ENCODE results near the gene LAMTOR3. TPM values are rescaled to one million over a fixed set of nuclear protein-coding genes. Genes with fewer than 3 reads are reported as not detected.

The LAMTOR3 gene
- total and polyA plus RNA-seq, 2 experiments from 2014 or later: 40.8 to 64.5 TPM

DNA sequence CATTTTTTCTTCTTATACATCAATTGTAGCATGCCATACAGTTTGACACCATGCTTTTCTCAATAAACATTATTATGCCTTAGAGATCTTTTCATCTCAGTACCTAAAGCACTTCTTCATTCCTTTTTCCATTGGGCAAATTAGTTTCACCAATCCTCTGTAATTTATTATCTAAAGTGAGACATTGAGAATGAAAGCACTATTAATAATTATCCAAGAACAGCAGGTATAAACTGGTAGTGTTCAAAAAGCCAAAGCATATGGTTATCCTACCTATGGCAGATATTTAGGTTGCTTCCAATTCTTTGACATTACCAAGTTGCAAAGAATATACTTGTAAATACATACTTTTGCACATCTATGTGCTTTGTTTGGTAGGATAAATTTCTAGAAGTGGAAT, 15.6 kb downstream of the LAMTOR3 start (continued):
- TF ChIP-seq, protein P1, sequence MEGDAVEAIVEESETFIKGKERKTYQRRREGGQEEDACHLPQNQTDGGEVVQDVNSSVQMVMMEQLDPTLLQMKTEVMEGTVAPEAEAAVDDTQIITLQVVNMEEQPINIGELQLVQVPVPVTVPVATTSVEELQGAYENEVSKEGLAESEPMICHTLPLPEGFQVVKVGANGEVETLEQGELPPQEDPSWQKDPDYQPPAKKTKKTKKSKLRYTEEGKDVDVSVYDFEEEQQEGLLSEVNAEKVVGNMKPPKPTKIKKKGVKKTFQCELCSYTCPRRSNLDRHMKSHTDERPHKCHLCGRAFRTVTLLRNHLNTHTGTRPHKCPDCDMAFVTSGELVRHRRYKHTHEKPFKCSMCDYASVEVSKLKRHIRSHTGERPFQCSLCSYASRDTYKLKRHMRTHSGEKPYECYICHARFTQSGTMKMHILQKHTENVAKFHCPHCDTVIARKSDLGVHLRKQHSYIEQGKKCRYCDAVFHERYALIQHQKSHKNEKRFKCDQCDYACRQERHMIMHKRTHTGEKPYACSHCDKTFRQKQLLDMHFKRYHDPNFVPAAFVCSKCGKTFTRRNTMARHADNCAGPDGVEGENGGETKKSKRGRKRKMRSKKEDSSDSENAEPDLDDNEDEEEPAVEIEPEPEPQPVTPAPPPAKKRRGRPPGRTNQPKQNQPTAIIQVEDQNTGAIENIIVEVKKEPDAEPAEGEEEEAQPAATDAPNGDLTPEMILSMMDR (conservative IDR thresholded peaks at IDR 0.05; ENCODE audit: low read depth in 2 of 2): no peak
- TF ChIP-seq ZNF331 (CRISPR knock-in tag; IDR thresholded peaks at IDR 0.05; ENCODE audit: low read depth) (no peak), STAT1 (IDR thresholded peaks at IDR 0.05; ENCODE audit: unreplicated experiment) (no peak), JUNB (IDR thresholded peaks at IDR 0.05; ENCODE audit: unreplicated experiment) (no peak)
- TF ChIP-seq, protein P2, sequence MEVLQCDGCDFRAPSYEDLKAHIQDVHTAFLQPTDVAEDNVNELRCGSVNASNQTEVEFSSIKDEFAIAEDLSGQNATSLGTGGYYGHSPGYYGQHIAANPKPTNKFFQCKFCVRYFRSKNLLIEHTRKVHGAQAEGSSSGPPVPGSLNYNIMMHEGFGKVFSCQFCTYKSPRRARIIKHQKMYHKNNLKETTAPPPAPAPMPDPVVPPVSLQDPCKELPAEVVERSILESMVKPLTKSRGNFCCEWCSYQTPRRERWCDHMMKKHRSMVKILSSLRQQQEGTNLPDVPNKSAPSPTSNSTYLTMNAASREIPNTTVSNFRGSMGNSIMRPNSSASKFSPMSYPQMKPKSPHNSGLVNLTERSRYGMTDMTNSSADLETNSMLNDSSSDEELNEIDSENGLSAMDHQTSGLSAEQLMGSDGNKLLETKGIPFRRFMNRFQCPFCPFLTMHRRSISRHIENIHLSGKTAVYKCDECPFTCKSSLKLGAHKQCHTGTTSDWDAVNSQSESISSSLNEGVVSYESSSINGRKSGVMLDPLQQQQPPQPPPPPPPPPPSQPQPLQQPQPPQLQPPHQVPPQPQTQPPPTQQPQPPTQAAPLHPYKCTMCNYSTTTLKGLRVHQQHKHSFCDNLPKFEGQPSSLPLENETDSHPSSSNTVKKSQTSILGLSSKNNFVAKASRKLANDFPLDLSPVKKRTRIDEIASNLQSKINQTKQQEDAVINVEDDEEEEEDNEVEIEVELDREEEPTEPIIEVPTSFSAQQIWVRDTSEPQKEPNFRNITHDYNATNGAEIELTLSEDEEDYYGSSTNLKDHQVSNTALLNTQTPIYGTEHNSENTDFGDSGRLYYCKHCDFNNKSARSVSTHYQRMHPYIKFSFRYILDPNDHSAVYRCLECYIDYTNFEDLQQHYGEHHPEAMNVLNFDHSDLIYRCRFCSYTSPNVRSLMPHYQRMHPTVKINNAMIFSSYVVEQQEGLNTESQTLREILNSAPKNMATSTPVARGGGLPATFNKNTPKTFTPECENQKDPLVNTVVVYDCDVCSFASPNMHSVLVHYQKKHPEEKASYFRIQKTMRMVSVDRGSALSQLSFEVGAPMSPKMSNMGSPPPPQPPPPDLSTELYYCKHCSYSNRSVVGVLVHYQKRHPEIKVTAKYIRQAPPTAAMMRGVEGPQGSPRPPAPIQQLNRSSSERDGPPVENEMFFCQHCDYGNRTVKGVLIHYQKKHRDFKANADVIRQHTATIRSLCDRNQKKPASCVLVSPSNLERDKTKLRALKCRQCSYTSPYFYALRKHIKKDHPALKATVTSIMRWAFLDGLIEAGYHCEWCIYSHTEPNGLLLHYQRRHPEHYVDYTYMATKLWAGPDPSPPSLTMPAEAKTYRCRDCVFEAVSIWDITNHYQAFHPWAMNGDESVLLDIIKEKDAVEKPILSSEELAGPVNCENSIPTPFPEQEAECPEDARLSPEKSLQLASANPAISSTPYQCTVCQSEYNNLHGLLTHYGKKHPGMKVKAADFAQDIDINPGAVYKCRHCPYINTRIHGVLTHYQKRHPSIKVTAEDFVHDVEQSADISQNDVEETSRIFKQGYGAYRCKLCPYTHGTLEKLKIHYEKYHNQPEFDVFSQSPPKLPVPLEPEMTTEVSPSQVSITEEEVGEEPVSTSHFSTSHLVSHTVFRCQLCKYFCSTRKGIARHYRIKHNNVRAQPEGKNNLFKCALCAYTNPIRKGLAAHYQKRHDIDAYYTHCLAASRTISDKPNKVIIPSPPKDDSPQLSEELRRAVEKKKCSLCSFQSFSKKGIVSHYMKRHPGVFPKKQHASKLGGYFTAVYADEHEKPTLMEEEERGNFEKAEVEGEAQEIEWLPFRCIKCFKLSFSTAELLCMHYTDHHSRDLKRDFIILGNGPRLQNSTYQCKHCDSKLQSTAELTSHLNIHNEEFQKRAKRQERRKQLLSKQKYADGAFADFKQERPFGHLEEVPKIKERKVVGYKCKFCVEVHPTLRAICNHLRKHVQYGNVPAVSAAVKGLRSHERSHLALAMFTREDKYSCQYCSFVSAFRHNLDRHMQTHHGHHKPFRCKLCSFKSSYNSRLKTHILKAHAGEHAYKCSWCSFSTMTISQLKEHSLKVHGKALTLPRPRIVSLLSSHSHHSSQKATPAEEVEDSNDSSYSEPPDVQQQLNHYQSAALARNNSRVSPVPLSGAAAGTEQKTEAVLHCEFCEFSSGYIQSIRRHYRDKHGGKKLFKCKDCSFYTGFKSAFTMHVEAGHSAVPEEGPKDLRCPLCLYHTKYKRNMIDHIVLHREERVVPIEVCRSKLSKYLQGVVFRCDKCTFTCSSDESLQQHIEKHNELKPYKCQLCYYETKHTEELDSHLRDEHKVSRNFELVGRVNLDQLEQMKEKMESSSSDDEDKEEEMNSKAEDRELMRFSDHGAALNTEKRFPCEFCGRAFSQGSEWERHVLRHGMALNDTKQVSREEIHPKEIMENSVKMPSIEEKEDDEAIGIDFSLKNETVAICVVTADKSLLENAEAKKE (CRISPR knock-in tag; IDR thresholded peaks at IDR 0.05): no peak

DNA sequence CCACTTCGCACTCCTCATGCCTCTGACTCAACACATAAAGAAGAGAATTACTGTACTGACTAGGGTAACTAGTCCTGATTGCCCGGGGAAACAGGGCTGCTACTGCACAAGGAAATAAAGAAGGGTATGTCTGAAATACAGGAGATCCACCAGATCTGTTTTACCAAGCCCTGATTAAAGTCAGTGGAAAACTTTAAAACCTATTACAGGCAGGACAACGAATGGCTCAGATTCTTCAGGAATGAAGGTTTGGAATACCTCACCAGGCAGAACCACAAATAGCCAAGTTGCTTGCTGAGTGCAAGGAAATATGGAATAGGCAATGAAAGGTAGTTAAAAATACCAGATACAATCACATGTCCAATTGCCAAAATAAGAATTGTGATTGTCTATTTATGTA, 17.3 kb downstream of the LAMTOR3 start:
- ATAC-seq: no peak
- no peaks in the 10 kb centered on the region for H3K27me3 Mint-ChIP-seq (ENCODE audit: insufficient read depth, low read depth, poor library complexity)
- Histone ChIP-seq H3K4me2 (no peak overlapping the region), H3F3A (replicated peaks; ENCODE audit: low read depth) (no peaks in the 10 kb centered on the region), H3K36me3 (ENCODE audit: insufficient read depth) (no peaks in the 10 kb centered on the region), H2AFZ (no peak overlapping the region), H4K20me1 (replicated peaks; ENCODE audit: insufficient read depth) (no peaks in the 10 kb centered on the region), H3K79me2 (replicated peaks; ENCODE audit: insufficient read depth) (no peaks in the 10 kb centered on the region), H3K4me3 (no peak overlapping the region), H3K27ac (ENCODE audit: low read depth) (no peak overlapping the region), H3K9me2 (ENCODE audit: insufficient read depth) (no peaks in the 10 kb centered on the region), H3K4me1 (ENCODE audit: insufficient read depth) (no peaks in the 10 kb centered on the region), H3K27me3 (ENCODE audit: insufficient read depth) (no peaks in the 10 kb centered on the region)
- H3K4me1 Mint-ChIP-seq: no peaks in the 10 kb centered on the region
- H3K36me3 Mint-ChIP-seq (ENCODE audit: low read depth): peaks cover 8% of the 10 kb centered on the region; the same call in 2 of the 3 replicates
- H3K27ac Mint-ChIP-seq: no peak overlapping the region
- H3K9me3 Mint-ChIP-seq: no peaks in the 10 kb centered on the region
- H3K4me3 Mint-ChIP-seq: no peak overlapping the region
- DNase-seq (ENCODE audit: low spot score): no peak
- TF ChIP-seq EZH2 (IDR thresholded peaks at IDR 0.05; ENCODE audit: low read depth, unreplicated experiment): no peak
- TF ChIP-seq, protein P3, sequence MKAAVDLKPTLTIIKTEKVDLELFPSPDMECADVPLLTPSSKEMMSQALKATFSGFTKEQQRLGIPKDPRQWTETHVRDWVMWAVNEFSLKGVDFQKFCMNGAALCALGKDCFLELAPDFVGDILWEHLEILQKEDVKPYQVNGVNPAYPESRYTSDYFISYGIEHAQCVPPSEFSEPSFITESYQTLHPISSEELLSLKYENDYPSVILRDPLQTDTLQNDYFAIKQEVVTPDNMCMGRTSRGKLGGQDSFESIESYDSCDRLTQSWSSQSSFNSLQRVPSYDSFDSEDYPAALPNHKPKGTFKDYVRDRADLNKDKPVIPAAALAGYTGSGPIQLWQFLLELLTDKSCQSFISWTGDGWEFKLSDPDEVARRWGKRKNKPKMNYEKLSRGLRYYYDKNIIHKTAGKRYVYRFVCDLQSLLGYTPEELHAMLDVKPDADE (IDR thresholded peaks at IDR 0.05): no peak
- TF ChIP-seq NANOG (IDR thresholded peaks at IDR 0.05; ENCODE audit: borderline replicate concordance): no peak
- TF ChIP-seq ZNF114 (CRISPR knock-in tag; IDR thresholded peaks at IDR 0.05): no peak
- TF ChIP-seq POLR2AphosphoS5 (IDR thresholded peaks at IDR 0.05; ENCODE audit: low read depth): no peak
- TF ChIP-seq, protein P1 (conservative IDR thresholded peaks at IDR 0.05; ENCODE audit: low read depth in 2 of 2): no peak

Measured in GM23338 (cell line).